Activated T-cell treated with anti-CD3 and anti-CD28 coated beads, Interleukin-2, amount 50 U/mL, for 1 hour (primary cell): ENCODE data around the gene HPSE.
A peak's percentile ranks its signal among the peaks of the same experiment; 100 is the strongest.

Experiments used
- DNase-seq: peaks from one replicate; pipeline ENCODE4 v3.0.0-alpha.2; 2020

HPSE gene

DNA sequence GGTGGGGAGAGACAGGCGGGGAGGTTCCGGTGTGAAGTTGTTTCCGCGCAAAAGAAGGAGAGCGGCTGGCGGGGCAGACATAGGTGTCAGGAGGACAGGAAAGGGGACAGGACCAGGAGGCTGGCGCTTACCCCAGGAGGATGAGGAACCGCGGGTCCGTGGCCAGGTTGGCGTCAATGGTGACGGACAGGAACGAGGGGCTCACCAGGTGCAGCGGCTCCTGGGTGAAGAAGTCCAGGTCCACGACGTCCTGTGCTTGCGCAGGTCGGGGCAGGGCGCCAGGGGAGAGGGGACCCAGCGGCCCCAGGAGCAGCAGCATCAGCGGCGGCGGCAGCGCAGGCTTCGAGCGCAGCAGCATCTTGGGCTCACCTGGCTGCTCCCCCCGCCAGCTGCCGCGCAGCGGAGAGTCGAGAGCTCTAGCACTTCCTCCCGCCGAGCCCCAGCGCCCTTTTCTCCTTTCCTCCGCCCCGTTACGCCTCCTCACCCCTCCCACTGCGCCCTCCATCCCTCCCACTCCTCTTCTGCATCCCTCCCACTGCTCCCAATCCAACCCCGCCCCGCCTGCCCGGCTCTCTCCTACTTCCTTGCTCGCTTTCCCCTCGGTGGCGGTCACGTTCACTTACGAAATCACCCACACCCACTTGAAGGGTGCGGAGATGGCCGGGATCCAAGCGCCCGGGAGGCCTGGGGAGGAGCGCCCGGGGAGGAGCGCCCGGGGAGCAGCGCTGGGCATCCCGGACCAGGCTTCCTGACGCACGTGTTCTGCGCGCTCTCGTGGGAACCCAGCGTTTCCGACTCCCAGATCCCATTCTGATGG is at the start of gene HPSE:
HPSE (minus strand) TSS at position 424 of the 817 bp plus-strand sequence; CDS start at position 358, 66 bp downstream.
- peak; percentile 72 for DNase-seq

DNA sequence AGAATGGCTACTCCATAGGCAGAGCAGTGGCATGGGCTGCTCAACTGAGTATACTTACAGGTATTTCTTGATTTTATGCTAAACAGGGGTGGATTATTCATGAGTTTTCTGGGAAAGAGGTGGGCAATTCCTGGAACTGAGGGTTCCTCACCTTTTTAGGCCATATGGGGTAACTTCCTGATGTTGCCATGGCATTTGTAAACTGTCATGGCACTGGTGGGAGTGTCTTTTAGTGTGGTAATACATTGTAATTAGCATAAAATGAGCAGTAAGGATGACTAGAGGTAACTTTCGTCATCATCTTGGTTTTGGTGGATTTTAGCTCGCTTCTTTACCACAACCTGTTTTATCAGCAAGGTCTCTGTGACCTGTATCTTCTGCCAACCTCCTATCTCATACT is 48.2 kb upstream of the HPSE start:
- no peak for DNase-seq

DNA sequence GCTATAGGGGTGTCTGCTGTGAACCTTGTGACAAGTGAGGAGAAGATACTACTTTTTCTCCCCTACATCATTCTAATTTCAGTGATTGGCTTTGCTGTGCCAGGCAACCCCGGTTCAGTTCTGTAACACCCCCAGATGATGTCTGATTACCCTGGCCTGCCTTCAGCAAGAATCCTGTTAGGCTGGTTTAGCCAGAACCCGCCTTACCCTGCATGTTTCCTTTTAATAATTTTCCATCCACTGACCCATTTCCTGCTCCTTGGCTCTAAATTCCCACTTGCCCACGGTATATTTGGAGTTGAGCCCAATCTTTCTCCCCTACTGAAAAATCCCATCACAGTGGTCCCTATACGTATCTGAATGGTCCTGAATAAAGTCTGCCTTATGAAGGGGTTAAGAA is 46.5 kb upstream of the HPSE start:
- DNase-seq = no peak

DNA sequence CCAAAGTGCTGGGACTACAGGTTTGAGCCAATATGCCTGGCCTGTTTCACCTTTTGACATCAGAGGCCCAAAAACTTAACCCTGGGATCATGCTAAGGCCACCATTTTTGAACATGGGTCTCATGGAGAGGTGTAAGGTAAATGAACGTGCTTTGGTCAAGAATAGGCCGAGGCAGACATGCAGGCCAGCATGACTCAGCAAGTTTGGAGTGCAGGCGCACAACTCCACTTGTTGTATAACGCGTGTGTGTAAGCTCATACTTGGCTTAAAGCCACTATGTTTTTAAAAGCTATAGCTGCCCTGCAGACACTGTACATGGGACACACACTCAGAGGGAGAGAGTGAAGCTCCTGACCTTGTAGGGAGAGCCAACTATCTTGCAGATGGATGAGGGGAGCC is 43.8 kb upstream of the HPSE start:
- DNase-seq = no peak

DNA sequence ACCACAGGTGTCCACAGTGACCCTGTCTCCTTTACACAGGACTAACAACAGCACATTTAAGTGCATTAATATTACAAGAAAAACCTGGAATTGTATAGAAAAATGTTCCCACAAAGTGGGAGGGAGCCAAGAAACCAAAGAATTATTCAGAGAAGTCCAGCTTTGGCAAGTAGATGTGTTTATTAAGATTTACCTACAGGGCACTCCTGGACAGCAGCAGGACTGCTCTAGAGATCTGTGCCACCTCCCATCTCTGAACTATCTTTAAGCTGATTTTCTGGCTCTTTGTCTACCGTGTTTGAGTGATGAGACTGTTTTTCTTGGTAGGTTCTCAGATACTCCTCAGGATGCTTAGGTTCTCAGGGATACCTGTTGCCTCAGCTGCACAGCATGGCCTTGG is 38.3 kb upstream of the HPSE start:
- DNase-seq = no peak

DNA sequence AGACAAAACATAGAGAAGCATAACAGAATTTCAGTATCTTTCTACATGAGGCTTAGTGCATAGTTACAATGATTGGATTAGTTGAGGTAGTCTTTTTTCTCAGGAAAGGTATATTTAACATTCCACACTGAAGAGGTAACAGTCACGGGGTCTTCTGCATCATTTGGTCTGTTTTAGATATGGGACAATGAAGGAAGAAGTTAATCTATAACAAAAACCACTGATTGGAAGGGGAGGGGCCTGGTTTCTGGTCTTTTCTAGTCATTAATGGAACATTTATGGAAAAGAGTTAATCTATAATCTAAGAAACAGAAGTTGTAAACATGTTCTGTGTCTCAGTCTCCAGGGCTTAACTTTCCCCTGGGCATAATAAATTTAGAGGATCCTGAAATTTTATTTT is 37.3 kb upstream of the HPSE start:
- DNase-seq = no peak

DNA sequence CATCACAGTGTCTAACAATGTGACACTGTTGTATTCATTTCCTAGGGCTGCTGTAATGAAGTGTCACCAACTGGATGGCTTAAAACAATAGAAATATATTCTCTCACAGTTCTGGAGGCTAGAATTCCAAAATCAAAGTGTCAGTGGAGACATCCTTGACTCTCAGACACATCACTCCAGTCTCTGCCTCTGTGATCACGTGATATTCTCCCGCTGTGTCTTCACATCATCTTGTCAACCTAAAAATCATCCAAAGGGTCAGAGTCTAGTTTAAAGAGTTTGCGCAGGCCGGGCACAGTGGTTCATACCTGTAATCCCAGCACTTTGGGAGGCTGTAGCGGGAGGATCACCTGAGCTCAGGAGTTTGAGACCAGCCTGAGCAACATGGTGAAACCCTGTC is 36.6 kb upstream of the HPSE start:
- DNase-seq = no peak

DNA sequence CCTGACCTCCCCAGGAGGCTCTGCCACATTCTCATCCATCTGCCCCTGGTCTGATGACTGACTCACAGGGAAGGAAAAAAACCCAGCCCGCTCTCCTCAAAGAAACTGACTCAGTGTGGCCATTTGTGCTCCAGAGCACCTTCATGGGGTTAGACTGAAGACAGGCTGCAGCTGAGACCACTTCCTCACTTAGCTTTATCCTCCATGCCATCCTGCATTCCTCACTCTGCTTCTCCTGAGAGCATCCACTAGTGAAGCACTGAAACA is 35.9 kb upstream of the HPSE start:
- DNase-seq = no peak

DNA sequence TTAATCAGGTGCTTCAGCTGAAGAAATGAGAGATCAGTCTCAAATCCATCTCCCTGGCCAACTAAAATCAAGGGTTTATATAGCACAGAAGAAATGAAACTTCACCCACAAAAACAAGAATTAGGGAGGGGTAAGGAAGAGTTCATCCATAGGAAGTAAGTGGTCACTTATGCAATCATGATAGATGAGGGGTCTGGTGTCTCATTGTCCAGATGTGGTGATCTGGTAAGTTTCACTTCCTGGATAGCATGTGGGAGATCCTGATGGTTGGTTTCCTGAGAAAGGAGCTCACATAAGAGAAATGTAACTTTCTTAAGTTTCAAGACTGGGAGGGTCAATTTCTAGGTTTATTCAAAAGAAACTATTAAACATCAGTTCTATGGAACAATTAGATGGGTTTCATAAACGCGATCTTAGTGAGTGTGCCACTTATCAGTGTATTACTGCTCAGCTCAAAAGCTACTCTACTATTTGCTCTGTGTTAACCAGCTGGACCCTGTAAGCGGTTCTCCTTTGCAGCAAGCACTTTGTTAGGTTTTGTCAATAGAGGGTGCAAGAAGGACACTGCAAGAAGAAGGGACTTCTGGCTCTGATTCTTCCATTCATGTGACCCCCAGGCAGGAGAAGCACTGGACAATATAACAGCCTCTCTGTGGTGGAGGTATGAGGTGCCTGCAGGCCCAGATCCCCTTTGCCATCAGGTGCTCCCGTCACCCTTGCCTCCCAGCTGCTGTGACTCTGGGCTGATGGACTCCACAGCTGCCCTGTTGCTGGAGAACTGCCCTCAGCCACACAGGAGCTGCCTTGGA is 35.4 kb upstream of the HPSE start:
- no peak for DNase-seq

DNA sequence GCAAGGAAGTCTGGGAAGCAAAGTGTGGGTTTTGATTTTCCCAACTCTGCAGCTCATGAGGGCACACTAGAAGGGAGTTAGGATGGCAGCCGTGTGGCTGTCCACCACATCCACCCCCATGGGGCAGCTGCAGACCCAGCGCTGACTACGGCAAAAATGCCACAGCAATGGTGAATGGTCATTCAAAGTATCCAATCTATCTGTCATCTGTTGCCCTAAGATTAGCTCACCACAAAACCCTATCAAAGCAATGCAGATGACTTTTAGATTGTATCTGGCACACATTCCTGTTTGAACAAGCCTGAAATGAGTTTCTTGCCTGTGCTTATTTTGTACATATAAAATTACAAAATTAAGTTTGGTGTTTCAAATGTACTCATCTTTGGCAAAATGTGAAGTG is 29.7 kb upstream of the HPSE start:
- no peak for DNase-seq

DNA sequence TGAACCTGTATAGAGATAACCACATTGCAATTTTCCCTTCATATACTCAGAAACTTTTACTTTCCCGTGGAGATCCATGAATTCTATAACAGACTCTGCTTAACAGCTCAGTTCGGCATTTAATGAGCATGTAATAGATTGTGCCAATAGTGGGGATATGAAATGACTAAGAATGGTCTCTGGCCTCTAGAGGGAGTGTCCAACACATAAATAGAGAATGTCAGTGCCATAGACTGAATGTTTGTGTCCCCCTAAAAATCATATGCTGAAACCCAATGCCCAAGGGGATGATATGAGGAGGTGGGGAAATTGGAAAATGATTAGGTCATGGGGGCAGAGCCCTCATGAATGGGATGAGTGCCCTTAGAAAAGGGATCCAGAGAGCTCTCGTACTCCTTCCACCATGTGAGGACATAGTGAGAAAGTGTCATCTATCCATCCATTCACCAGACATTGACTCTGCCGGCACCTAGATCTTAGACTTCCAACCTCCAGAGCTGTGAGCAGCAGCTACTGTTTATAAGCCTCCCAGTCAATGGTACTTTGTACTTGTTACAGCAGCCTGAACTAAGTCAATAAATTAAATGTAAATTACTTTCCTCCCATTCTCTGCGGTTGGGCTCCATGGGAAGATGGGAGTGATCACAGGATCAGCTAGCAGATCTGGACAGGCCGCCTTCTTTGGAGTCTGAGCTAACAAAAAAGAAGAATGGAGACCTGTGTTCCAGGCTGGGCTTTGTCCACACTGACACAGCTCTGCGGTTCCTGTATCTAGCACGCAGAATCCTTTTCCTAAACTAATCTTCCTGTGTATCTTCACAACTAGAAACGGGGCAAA is 28.1 kb upstream of the HPSE start:
- no peak for DNase-seq

DNA sequence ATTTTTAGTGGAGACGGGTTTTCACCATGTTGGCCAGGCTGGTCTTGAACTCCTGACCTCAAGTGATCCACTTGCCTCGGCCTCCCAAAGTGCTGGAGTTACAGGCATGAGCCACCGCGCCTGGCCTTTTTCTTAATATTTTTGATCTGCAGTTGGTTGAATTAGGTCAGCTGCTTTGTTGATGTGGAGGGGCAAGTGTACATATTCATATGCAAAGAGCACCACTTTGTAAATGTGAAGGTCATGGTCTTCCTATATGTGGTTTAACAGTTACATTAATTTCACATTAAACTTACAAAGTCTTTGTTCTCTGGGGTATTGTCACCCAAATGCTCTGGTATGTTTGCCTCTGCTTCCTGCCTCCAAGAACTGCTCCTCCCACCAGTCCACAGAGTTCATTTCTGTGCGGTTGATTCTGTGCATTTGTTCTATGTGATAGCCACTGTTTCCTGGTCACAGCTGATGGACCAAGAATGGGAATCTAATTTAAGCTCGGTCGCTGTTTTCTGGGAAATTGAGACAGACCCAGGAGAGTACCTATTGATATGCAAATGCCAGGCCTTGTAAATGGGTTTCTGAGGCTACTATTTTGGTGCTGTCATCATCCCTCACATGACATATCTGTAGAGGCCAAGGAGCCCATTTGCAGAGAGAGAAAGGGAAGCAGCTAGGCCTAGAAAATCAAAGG is 26.9 kb upstream of the HPSE start:
- no peak for DNase-seq

DNA sequence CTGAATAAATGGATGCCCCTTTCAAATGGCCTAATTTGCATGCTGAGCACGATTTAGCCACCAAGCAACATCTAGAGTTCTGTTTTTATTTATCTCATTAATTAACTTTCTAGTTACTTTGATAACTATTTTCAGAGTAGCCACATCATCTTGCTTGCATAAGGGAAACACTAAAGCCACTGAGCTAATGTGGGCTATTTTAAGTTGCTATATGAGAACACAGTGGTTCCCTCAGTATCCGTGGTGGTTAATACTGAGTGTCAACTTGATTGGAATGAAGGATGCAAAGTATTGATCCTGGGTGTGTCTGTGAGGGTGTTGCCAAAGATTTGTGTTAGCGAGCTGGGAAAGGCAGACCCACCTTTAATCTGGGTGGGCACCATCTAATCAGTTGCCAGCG is 25.4 kb upstream of the HPSE start:
- no peak for DNase-seq

DNA sequence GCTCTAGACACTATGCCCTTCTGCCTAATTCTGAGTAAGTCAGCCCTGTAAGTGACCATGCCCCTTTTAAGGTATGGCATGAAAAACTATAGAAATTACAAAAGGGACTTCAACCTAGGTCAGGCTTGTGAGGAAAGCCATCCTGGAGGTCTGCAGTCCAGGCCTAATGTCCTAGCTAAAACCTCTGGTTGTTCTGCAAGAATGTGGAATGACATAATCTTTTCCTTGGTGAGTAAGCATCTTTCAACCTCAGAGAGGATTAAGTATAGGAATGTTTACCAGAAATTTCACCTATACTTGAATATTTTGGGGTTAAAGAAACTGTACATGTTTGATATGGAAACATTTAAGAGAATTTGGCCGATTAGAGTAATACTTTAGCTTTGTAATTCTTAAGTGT is 23.8 kb upstream of the HPSE start:
- no peak for DNase-seq

DNA sequence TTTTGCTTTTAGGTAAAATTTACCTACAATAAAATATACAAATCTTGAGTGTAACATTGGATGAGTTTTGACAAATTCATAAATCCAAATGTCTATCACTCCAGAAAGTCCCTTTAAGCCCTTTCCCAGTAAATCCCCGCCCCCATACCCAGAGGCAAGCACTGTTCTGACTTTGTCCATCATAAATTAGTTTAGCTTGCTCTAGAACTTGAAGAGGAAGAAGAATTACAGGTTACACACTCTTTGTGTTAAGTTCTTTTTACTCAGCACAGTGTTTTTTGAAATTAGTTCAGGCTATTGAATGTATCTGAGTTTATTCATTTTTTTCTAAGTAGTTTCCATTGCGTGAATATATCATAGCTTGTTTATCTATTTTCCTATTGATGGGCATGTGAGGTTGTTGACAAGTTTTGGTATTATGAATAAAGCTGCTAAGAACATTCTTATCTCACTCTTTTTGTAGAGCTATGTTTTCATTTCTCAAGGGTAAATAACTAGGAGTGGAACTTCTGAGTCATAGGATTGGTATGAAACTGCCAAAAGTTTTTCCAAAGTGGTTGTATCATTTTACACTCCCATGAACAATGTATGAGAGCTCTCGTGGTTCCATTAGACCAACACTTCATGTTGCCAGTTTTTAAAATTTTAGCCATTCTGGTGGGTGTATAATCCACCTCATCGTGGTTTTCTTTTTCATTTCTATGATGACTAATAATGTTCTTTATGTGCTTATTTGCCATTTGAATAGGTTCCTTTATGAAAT is 22.4 kb upstream of the HPSE start:
- DNase-seq = no peak

DNA sequence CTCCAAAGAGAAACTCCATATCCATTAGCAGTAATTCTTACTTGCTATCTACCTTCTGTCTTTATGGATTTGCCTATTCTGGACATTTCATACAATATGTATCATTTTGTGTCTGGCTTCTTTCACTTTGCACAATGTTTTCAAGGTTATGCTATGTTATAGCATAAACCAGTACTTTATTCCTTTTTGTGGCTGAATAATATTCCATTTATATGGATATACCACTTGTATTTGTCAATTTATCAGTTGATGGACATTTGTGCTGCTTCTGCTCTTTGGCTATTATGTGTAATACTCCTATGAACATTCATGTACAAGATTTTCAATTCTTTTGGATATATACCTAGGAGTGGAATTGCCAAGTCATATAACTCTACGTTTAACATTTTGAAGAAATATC is 18.9 kb upstream of the HPSE start:
- DNase-seq = no peak

DNA sequence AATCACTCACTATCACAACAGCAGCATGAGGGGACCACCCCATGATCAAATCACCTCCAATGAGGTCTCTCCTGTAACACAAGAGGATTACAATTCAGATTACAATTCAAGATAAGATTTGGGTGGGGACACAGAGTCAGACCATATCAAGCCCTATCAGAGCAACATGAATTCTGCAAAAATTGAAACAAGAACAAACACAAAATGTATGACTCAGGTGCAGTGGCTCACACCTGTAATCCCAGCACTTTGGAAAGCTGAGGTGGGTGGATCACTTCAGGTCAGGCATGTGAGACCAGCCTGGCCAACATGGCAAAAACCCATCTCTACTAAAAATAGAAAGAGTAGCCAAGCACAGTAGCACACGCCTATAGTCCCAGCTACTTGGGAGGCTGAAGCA is 13.4 kb upstream of the HPSE start:
- DNase-seq = no peak

DNA sequence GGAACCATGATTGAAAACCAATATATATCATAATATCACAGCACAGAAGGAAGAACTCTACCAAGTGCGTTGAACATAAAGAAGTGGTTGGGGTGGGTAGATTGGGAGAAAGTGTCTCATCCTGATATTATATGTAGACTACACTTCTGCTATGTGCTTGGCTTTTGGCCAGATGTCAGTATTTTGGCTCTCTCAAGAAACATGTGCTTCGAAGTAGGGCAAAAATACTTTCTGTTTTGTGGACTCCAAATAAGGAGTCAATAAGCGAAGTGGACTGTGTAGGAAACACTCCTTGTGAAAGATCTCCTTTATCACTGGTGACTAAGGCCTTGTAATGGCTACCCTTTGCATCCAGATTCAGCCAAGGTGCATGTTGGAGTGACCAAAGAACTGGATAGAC is 7.8 kb upstream of the HPSE start:
- no peak for DNase-seq

DNA sequence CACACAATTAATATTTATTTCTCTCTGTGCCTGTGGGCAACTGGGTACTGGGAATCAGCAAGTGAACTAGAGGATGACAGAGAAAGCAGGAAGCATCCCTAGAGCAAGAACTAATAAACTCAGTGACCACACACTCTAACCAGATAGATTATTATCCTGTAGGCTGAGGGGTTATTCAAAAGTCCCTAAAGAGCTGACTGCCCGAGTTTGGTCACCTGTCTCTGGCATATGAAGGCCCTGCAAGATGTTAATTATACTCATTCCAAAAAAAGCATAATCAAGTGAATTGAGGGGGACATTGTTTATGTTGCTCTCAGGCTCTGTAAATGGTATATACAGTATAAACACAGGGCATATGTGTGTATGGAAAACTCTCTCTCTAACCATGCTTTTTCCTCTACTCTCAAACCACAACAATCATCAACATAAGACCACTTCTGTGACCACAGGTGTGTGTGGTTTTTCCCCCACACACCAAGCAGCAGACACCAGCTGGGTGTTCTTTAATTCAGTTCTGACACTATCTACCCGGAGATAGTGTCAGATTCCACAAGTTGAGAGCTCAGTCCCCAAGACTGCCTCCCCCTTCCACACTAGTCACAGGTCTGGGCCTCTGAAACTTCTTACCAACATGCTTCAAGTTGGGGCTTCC is 6.2 kb upstream of the HPSE start:
- peak; percentile 20 for DNase-seq

DNA sequence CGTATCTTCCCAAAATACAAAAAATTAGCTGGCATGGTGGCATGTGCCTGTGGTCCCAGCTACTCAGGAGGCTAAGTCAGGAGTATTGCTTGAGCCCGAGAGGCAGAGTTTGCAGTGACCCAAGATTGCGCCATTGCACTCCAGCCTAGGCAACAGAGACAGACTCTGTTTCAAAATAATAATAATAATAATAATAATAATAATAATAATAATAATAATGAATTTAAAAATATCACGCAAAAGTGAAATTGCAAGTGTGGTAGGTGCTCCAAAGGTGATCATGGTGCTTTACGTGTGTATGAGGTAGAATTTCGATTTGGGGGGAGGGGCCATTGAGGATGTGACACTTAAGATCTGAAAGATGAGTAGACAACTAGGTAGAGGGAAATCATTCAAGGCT is 4.9 kb upstream of the HPSE start:
- DNase-seq = no peak

DNA sequence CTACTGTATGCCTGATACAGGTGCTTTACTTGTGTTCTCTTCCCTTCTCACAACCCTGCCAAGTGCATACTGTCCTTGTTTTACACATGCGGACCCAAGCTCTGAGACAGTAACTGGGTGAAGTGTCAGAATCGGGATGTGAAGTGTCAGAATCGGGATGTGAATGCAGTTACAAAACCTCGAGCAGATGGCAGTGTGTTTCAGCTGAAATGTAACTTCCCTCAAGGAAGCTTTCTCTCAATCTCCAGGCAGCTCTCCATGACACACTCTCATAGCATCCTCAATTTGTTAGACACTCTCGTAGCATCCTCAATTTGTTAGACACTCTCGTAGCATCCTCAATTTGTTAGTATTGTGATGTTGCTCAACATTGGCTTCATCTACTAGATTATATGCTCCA is 1.1 kb upstream of the HPSE start:
- DNase-seq = no peak

DNA sequence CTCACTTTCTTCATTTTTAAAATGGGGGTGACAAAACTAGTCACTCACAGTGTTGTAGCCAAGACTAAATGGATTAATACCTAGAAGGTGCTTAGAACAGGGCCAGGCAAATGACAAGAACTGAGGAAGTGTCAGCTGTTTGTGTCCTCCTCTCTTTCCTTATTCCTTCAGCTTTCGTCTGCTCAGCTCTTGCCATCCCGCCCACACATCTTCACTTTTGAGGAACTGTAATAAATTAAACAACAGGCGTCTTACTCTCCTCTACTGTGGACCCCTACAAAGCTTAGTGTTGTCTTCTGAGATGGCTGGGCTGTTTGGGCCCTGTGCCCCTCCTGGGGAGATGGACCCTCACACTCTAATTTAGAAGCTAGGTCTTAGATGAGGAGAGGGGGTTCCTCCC is 2.7 kb downstream of the HPSE start:
- DNase-seq = no peak
